ENCODE data around the gene BPIFB1. TPM values are rescaled to one million over a fixed set of nuclear protein-coding genes. Genes with fewer than 3 reads are reported as not detected.

The BPIFB1 gene
- total and polyA plus RNA-seq, 2 experiments from 2014 or later, result not detected

DNA sequence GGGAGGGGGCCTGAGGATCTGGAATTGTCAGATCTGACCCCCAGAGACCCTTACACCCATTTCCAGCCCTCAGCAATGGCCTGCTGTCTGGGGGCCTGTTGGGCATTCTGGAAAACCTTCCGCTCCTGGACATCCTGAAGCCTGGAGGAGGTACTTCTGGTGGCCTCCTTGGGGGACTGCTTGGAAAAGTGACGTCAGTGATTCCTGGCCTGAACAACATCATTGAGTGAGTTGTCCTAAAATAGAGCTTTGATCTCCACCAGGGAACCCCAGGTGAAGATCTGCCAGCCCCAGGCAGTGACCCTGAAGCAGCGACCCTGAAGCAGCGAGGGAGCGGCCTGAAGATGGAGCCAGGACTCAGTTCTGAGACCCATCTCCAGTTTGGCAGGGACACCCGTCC, 45.0 kb upstream of the BPIFB1 start:
- WGBS, 2 experiments (ENCODE audit: low coverage in 1 of 2, low lambda C conversion rate in 2 of 2, missing lambda C conversion rate in 2 of 2), result 41 to 47% methylated on average over 6 of the region's 6 CpGs
- Histone ChIP-seq H3K27ac (no peak overlapping the region), H3K9me3 (ENCODE audit: low read depth) (no peaks in the 10 kb centered on the region), H3K36me3 (ENCODE audit: low read depth) (no peaks in the 10 kb centered on the region), H2AFZ (no peak overlapping the region), H3K9ac (no peak overlapping the region), H3K9me2 (ENCODE audit: insufficient read depth) (no peaks in the 10 kb centered on the region), H3K4me2 (ENCODE audit: unreplicated experiment) (no peak overlapping the region), H3K4me1 (ENCODE audit: insufficient read depth) (no peaks in the 10 kb centered on the region), H4K20me1 (ENCODE audit: insufficient read depth) (no peaks in the 10 kb centered on the region), H3K4me3 (no peak overlapping the region), H3K79me2 (ENCODE audit: insufficient read depth) (no peaks in the 10 kb centered on the region), H3K27me3 (replicated peaks; ENCODE audit: insufficient read depth) (peaks cover 22% of the 10 kb centered on the region), H3F3A (ENCODE audit: insufficient read depth) (no peaks in the 10 kb centered on the region)
- DNase-seq, result no peak
- TF ChIP-seq EZH2 (IDR thresholded peaks at IDR 0.05; ENCODE audit: insufficient read depth, poor library complexity, severe bottlenecking) (no peak), EZH2phosphoT487 (IDR thresholded peaks at IDR 0.05; ENCODE audit: insufficient read depth, low read depth) (no peak)
- in situ Hi-C loops (cut with MboI), result no loop called here

DNA sequence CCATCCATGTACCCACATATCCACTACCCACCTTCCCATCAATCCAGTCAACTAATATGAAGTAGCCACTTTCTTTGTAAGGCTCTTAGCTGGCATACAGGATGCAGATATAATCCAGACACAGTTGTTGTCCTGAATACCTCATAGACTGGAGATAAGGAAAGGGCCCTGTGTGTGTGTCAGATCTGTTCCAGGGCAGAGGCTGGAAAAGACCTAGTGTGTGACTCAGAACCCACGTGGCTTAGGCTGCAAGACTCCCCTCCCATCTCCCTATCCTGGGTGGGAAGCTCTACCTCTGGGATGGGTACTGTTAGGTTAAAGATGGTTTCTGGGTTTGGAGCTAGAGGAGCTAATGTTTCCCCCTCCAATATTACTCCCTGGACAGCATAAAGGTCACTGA, 43.6 kb upstream of the BPIFB1 start:
- no peaks in the 10 kb centered on the region for H4K20me1 ChIP-seq (ENCODE audit: insufficient read depth)
- no peak overlapping the region for H3K4me2 ChIP-seq (ENCODE audit: unreplicated experiment)
- in situ Hi-C loops (cut with MboI), result no loop called here
- no peak overlapping the region for H3K4me3 ChIP-seq
- H3K4me1 ChIP-seq (ENCODE audit: insufficient read depth), result no peaks in the 10 kb centered on the region
- TF ChIP-seq EZH2phosphoT487 (IDR thresholded peaks at IDR 0.05; ENCODE audit: insufficient read depth, low read depth) (no peak), EZH2 (IDR thresholded peaks at IDR 0.05; ENCODE audit: insufficient read depth, poor library complexity, severe bottlenecking) (no peak)
- no peaks in the 10 kb centered on the region for H3K9me3 ChIP-seq (ENCODE audit: low read depth)
- no peaks in the 10 kb centered on the region for H3K9me2 ChIP-seq (ENCODE audit: insufficient read depth)
- no peaks in the 10 kb centered on the region for H3F3A ChIP-seq (ENCODE audit: insufficient read depth)
- WGBS, 2 experiments (ENCODE audit: low coverage in 1 of 2, low lambda C conversion rate in 2 of 2, missing lambda C conversion rate in 2 of 2), result 0 to 4% methylated on average over 1 of the region's 1 CpG
- H3K79me2 ChIP-seq (ENCODE audit: insufficient read depth), result no peaks in the 10 kb centered on the region
- H3K27me3 ChIP-seq (replicated peaks; ENCODE audit: insufficient read depth), result peaks cover 23% of the 10 kb centered on the region
- no peak overlapping the region for H2AFZ ChIP-seq
- H3K36me3 ChIP-seq (ENCODE audit: low read depth), result no peaks in the 10 kb centered on the region
- no peak overlapping the region for H3K27ac ChIP-seq
- DNase-seq, result no peak
- H3K9ac ChIP-seq, result no peak overlapping the region

GRCh38 chr20:33239979-33240736, 42.9 kb upstream of the BPIFB1 start:
- no peak overlapping the region for H2AFZ ChIP-seq
- H3K9me2 ChIP-seq (ENCODE audit: insufficient read depth), result no peaks in the 10 kb centered on the region
- no peaks in the 10 kb centered on the region for H3K4me1 ChIP-seq (ENCODE audit: insufficient read depth)
- H3K4me2 ChIP-seq (ENCODE audit: unreplicated experiment), result no peak overlapping the region
- in situ Hi-C loops (cut with MboI), result no loop called here
- H3K27ac ChIP-seq, result no peak overlapping the region
- no peak for DNase-seq
- no peaks in the 10 kb centered on the region for H3K9me3 ChIP-seq (ENCODE audit: low read depth)
- 14 to 19% methylated on average over 4 of the region's 4 CpGs for WGBS, 2 experiments (ENCODE audit: low coverage in 1 of 2, low lambda C conversion rate in 2 of 2, missing lambda C conversion rate in 2 of 2)
- TF ChIP-seq EZH2 (IDR thresholded peaks at IDR 0.05; ENCODE audit: insufficient read depth, poor library complexity, severe bottlenecking) (no peak), EZH2phosphoT487 (IDR thresholded peaks at IDR 0.05; ENCODE audit: insufficient read depth, low read depth) (no peak)
- H3K27me3 ChIP-seq (replicated peaks; ENCODE audit: insufficient read depth), result peaks cover 20% of the 10 kb centered on the region
- no peaks in the 10 kb centered on the region for H3F3A ChIP-seq (ENCODE audit: insufficient read depth)
- no peak overlapping the region for H3K4me3 ChIP-seq
- no peaks in the 10 kb centered on the region for H4K20me1 ChIP-seq (ENCODE audit: insufficient read depth)
- H3K36me3 ChIP-seq (ENCODE audit: low read depth), result no peaks in the 10 kb centered on the region
- H3K9ac ChIP-seq, result no peak overlapping the region
- no peaks in the 10 kb centered on the region for H3K79me2 ChIP-seq (ENCODE audit: insufficient read depth)

DNA sequence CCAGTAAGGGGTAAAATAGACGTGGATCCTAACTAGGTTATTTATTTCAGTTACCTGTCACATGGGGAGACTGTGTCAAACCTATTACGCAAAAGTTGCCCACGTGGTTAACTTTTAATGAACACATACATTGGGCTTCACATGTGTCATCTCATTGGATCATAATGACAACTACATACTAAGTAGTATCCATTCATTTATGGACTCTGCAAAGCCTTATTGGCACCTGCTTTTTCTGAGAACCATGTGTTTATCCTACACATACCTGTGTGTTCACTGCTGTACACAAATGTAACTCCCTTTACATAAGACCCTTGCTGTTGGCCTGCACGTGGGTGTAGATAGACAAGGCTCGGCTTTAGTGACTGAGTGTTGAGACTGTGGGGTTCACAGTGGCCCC, 42.1 kb upstream of the BPIFB1 start:
- in situ Hi-C loops (cut with MboI), result no loop called here
- 7 to 13% methylated on average over 5 of the region's 5 CpGs for WGBS, 2 experiments (ENCODE audit: low coverage in 1 of 2, low lambda C conversion rate in 2 of 2, missing lambda C conversion rate in 2 of 2)

More for the DNA sequence above, 42.1 kb upstream of the BPIFB1 start:
- Histone ChIP-seq H3K79me2 (ENCODE audit: insufficient read depth) (no peaks in the 10 kb centered on the region), H3K36me3 (ENCODE audit: low read depth) (no peaks in the 10 kb centered on the region), H4K20me1 (ENCODE audit: insufficient read depth) (no peaks in the 10 kb centered on the region), H3F3A (ENCODE audit: insufficient read depth) (no peaks in the 10 kb centered on the region), H3K27me3 (replicated peaks; ENCODE audit: insufficient read depth) (peaks cover 16% of the 10 kb centered on the region), H3K9ac (no peak overlapping the region), H3K27ac (no peak overlapping the region), H3K4me1 (ENCODE audit: insufficient read depth) (no peaks in the 10 kb centered on the region), H3K4me3 (no peak overlapping the region), H3K9me2 (ENCODE audit: insufficient read depth) (no peaks in the 10 kb centered on the region), H3K4me2 (ENCODE audit: unreplicated experiment) (no peak overlapping the region), H3K9me3 (ENCODE audit: low read depth) (no peaks in the 10 kb centered on the region), H2AFZ (no peak overlapping the region)
- no peak for TF ChIP-seq EZH2phosphoT487 (IDR thresholded peaks at IDR 0.05; ENCODE audit: insufficient read depth, low read depth)
- no peak for TF ChIP-seq EZH2 (IDR thresholded peaks at IDR 0.05; ENCODE audit: insufficient read depth, poor library complexity, severe bottlenecking)
- DNase-seq, result no peak
